ENCODE data around the gene ZBTB46. TPM values are rescaled to one million over a fixed set of nuclear protein-coding genes. Genes with fewer than 3 reads are reported as not detected.
A peak's percentile ranks its signal among the peaks of the same experiment; 100 is the strongest.

The ZBTB46 gene
- total RNA-seq, 5 donors from 2014 or later (not counting 1 experiment from before 2014, with no cell fraction given) = 0.20 to 0.95 (median 0.30) TPM

DNA sequence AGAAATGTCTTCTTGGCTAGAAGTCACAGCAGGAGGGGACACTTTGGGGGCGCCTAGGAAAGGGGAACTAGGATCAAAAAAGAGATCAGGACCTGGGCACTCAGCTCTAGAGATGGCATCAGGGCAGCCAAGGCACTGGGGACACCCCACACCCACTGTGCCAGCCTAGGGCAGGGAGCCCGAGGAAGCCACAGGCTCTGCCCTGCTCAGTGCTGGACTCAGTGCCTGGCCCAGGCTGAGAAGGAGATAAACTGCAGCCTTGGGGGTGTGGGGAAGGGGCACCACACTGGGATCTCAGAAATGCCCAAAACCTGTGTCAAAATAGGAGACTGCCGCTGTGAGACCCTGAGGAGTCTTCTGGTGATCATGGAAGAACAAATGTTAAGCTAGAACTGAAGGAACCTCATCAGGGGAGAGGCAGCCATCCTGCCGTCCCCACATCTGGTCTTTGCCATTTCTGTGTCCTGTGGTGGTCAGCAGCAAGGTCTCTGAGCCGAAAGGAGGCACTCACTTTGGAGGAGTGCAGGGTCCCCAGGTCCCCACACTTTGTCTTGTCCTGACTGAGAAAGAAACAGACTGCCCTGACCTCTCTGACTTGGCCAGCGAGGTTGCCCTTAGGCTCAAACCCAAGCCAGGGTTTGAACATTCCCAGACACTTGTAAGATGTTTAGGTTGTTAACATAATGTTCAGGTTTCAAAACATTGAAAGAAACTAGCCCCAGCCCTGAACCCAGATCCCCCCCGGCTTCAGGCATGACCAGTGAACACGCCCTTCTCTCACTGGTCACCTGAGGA, 125.6 kb downstream of the ZBTB46 start:
- no peaks in the 10 kb centered on the region for H3K27me3 Mint-ChIP-seq
- Histone ChIP-seq H3K36me3 (ENCODE audit: control insufficient read depth in 2 of 2, extremely low read depth in 1 of 2, insufficient read depth in 1 of 2, low read length in 1 of 2) (peaks cover 20 to 35% of the 10 kb centered on the region in 2 donors), H3K27ac (ENCODE audit: low read length) (no peak overlapping the region), H3K4me1 (ENCODE audit: control insufficient read depth in 1 of 2, extremely low read depth in 1 of 2, insufficient read depth in 2 of 2, low read length in 2 of 2) (peaks cover 10 to 59% of the 10 kb centered on the region in 2 experiments), H3K27me3 (replicated peaks in 1 of 2; ENCODE audit: control insufficient read depth in 2 of 2, extremely low read depth in 1 of 2, insufficient read depth in 2 of 2, low read length in 1 of 2) (no peaks in the 10 kb centered on the region), H3K9me3 (no peaks in the 10 kb centered on the region), H3K4me3 (ENCODE audit: control insufficient read depth in 1 of 2, extremely low read depth in 1 of 2, low read length in 1 of 2) (no peak overlapping the region)
- WGBS (ENCODE audit: insufficient coverage) = 94% methylated on average over 7 of the region's 8 CpGs
- DNase-seq (no peak), ATAC-seq (replicated peaks in 1 of 4) (no peak)
- H3K36me3 Mint-ChIP-seq = peaks cover 13% of the 10 kb centered on the region
- ChIA-PET POLR2A (no interaction called here), CTCF (interaction anchor here in 1 of 2 donors (0.7 to 1.1 kb wide), 2 partner anchors 73 to 352 kb away, joined by 3 read pairs; no protein-coding TSS in a partner anchor)
- peak overlapping the region in 1 of 2 donors; percentile 28 for H3K27ac Mint-ChIP-seq
- H3K4me3 Mint-ChIP-seq = peak overlapping the region; percentile 34 to 88 (median 43)
- H3K9me3 Mint-ChIP-seq = no peaks in the 10 kb centered on the region
- H3K4me1 Mint-ChIP-seq = peaks cover 24 to 47% (median 30%) of the 10 kb centered on the region in 3 donors

DNA sequence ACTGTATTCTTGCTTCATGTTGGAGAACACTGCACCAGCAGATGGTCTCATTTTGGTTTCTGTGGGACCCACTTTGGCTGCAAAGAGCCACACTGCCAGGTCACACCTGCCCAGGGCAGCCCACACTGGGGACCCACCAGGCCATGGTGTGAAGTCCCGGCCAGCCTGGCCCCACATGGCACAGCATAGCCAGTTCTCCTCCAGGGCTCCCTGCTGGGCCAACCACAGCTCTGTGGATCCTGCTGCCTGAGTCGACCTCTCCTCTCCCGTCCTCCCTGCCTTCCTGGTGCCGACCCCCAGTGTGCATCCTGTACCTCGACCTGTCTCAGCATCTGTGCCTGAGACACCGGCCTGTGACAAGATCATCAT, 126.3 kb downstream of the ZBTB46 start:
- H3K36me3 Mint-ChIP-seq = peaks cover 9% of the 10 kb centered on the region
- POLR2A ChIA-PET = no interaction called here
- no peak for DNase-seq

DNA sequence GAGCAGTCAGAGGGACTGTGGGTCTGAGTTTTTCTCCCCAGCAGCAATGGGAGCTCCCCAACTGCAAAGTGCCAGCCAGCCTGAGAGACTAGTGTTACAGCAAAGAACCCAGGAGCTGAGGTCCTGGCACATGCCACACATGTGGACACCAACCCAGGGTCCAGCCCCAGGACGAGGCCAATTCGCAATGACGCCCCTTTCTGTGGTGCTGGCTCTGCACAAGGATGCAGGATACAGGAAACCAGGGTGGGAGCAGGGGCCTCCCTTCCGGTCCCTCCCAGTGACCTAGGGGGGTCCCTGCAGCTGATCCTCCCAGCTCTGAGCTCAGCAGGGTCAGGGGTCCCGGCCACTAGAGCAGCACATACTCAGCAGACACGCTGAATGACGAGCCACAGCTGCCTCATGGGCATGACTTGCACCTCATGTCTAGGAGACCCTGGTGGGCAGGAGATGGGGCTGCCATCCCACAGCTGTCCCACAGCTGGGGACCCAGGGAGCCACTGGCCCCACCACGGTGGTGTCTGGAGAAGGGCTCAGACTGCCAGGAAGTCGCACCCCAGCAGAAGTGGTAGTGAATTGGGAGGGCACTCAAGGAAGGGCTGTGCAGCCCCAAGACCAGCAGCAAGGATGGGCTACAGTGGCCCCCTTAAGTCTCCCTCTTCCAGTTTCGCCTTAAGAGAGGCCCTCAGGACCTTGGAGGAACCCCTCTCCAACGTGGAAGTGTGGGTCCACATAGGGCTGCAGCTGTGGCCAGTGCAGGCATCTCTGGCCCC, 126.9 kb downstream of the ZBTB46 start:
- Histone ChIP-seq H3K4me1 (ENCODE audit: control insufficient read depth in 1 of 2, extremely low read depth in 1 of 2, insufficient read depth in 2 of 2, low read length in 2 of 2) (peaks cover 7 to 62% of the 10 kb centered on the region in 2 experiments), H3K36me3 (ENCODE audit: control insufficient read depth in 2 of 2, extremely low read depth in 1 of 2, insufficient read depth in 1 of 2, low read length in 1 of 2) (peaks cover 20 to 32% of the 10 kb centered on the region in 2 donors), H3K27ac (ENCODE audit: low read length) (no peak overlapping the region), H3K27me3 (replicated peaks in 1 of 2; ENCODE audit: control insufficient read depth in 2 of 2, extremely low read depth in 1 of 2, insufficient read depth in 2 of 2, low read length in 1 of 2) (no peaks in the 10 kb centered on the region), H3K9me3 (no peaks in the 10 kb centered on the region), H3K4me3 (ENCODE audit: control insufficient read depth in 1 of 2, extremely low read depth in 1 of 2, low read length in 1 of 2) (no peak overlapping the region)
- Mint-ChIP-seq H3K27me3 (no peaks in the 10 kb centered on the region), H3K4me1 (peaks cover 18 to 43% (median 21%) of the 10 kb centered on the region in 3 donors), H3K27ac (no peak overlapping the region), H3K9me3 (no peaks in the 10 kb centered on the region), H3K36me3 (peaks cover 9% of the 10 kb centered on the region), H3K4me3 (peak overlapping the region in 1 of 3 donors; percentile 10)
- ChIA-PET CTCF (no interaction called here), POLR2A (no interaction called here)
- DNase-seq (peak in 1 of 35 experiments; percentile 0), ATAC-seq (replicated peaks in 1 of 4) (no peak)
- 98% methylated on average over 10 of the region's 11 CpGs for WGBS (ENCODE audit: insufficient coverage)

More for the DNA sequence above, 126.3 kb downstream of the ZBTB46 start:
- H3K36me3 ChIP-seq (ENCODE audit: control insufficient read depth in 2 of 2, extremely low read depth in 1 of 2, insufficient read depth in 1 of 2, low read length in 1 of 2) = peaks cover 20 to 37% of the 10 kb centered on the region in 2 donors
- ATAC-seq (replicated peaks in 1 of 4) = no peak
- no peaks in the 10 kb centered on the region for H3K9me3 ChIP-seq
- H3K4me1 Mint-ChIP-seq = peaks cover 20 to 47% (median 25%) of the 10 kb centered on the region in 3 donors
- no peak overlapping the region for H3K4me3 ChIP-seq (ENCODE audit: control insufficient read depth in 1 of 2, extremely low read depth in 1 of 2, low read length in 1 of 2)
- H3K27me3 Mint-ChIP-seq = no peaks in the 10 kb centered on the region
- H3K27ac ChIP-seq (ENCODE audit: low read length) = no peak overlapping the region
- WGBS (ENCODE audit: insufficient coverage) = 87% methylated on average over 6 of the region's 6 CpGs
- no peaks in the 10 kb centered on the region for H3K9me3 Mint-ChIP-seq
- H3K4me3 Mint-ChIP-seq = no peak overlapping the region
- no peaks in the 10 kb centered on the region for H3K27me3 ChIP-seq (replicated peaks in 1 of 2; ENCODE audit: control insufficient read depth in 2 of 2, extremely low read depth in 1 of 2, insufficient read depth in 2 of 2, low read length in 1 of 2)
- peak overlapping the region; percentile 7 to 11 for H3K27ac Mint-ChIP-seq
- CTCF ChIA-PET = no interaction called here
- peaks cover 7 to 62% of the 10 kb centered on the region in 2 experiments for H3K4me1 ChIP-seq (ENCODE audit: control insufficient read depth in 1 of 2, extremely low read depth in 1 of 2, insufficient read depth in 2 of 2, low read length in 2 of 2)

DNA sequence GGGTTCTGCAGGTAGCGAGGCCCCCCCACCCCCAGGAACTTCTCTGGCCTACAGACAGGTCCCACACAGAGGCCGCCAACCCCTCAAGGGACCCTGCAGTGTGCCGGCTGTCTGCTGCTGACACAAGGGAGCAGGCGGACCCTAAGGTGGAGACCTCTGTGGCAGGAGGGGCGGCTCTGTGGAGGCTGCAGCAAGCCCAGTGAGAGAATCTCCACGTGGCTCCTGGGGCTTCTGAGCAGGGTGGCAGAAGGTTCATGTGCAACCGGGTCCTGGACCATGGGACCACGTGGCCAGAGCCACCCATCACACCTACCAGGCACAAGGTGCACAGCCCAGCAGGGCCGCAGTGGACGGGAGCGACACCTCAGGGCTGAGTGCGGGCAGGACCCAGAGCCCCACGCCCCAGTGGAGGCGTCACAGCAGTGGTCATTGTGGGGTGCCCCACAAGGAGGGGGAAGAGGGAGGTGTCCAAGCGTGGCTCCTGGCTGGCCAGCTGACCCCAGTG, 127.5 kb downstream of the ZBTB46 start:
- H3K9me3 Mint-ChIP-seq = no peaks in the 10 kb centered on the region
- no peaks in the 10 kb centered on the region for H3K27me3 Mint-ChIP-seq
- peaks cover 9% of the 10 kb centered on the region for H3K36me3 Mint-ChIP-seq
- WGBS (ENCODE audit: insufficient coverage) = 93% methylated on average over 12 of the region's 15 CpGs
- no peaks in the 10 kb centered on the region for H3K9me3 ChIP-seq
- no peak overlapping the region for H3K4me3 Mint-ChIP-seq
- DNase-seq (peak in 1 of 35 experiments; percentile 0), ATAC-seq (replicated peaks in 1 of 4) (no peak)
- H3K27ac Mint-ChIP-seq = no peak overlapping the region
- CTCF ChIA-PET = interaction anchor here in 1 of 2 donors (0.5 to 0.6 kb wide), 2 partner anchors 364 to 399 kb away, joined by 4 read pairs; no protein-coding TSS in a partner anchor
- POLR2A ChIA-PET = no interaction called here
- H3K27me3 ChIP-seq (replicated peaks in 1 of 2; ENCODE audit: control insufficient read depth in 2 of 2, extremely low read depth in 1 of 2, insufficient read depth in 2 of 2, low read length in 1 of 2) = no peaks in the 10 kb centered on the region
- H3K4me1 Mint-ChIP-seq = peaks cover 11 to 37% (median 14%) of the 10 kb centered on the region in 3 donors
- H3K36me3 ChIP-seq (ENCODE audit: control insufficient read depth in 2 of 2, extremely low read depth in 1 of 2, insufficient read depth in 1 of 2, low read length in 1 of 2) = peaks cover 20 to 30% of the 10 kb centered on the region in 2 donors
- H3K27ac ChIP-seq (ENCODE audit: low read length) = no peak overlapping the region
- no peak overlapping the region for H3K4me3 ChIP-seq (ENCODE audit: control insufficient read depth in 1 of 2, extremely low read depth in 1 of 2, low read length in 1 of 2)
- peaks cover 2 to 62% of the 10 kb centered on the region in 2 experiments for H3K4me1 ChIP-seq (ENCODE audit: control insufficient read depth in 1 of 2, extremely low read depth in 1 of 2, insufficient read depth in 2 of 2, low read length in 2 of 2)

DNA sequence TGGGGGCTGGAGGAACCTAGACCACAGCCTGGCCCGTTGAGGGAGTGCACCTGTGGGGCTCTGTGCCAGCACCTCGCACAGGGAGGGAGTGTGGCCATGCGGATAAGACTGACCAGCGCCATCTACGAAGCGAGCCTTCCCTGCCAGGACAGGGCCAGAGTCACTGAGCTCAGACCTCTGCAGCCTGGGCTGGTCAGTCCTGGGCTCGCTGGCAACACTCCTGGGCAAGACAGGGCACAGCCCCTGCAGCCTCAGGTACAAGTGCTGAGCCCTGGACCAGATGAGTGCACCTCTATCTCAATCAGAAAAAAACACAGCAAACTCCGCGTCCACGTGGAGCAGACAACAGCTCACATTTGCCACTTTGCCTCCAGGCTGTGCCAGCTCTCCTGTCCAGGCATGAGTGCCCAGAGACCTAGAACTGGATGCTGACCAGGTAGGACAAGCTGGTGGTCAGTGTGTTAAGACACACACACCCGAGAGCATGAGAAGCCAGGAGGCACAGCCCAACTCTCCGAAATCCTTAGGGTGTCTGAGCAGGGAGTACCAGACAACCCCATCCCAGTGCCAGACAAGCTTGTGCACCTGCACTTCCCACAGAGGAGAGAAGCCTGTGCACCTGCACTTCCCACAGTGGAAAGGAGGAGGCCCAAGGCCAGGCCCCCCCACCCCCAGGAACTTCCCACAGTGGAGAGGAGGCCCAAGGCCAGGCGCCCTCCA, 128.2 kb downstream of the ZBTB46 start:
- ATAC-seq (replicated peaks in 1 of 4) = no peak
- H3K9me3 ChIP-seq = no peaks in the 10 kb centered on the region
- H3K4me3 ChIP-seq (ENCODE audit: control insufficient read depth in 1 of 2, extremely low read depth in 1 of 2, low read length in 1 of 2) = no peak overlapping the region
- no peak overlapping the region for H3K4me3 Mint-ChIP-seq
- H3K36me3 ChIP-seq (ENCODE audit: control insufficient read depth in 2 of 2, extremely low read depth in 1 of 2, insufficient read depth in 1 of 2, low read length in 1 of 2) = peaks cover 20 to 30% of the 10 kb centered on the region in 2 donors
- peak in 1 of 35 experiments; percentile 0 for DNase-seq
- ChIA-PET POLR2A (no interaction called here), CTCF (interaction anchor here in 1 of 2 donors (0.5 to 0.6 kb wide), 2 partner anchors 364 to 400 kb away, joined by 4 read pairs; no protein-coding TSS in a partner anchor)
- H3K9me3 Mint-ChIP-seq = no peaks in the 10 kb centered on the region
- 93% methylated on average over 12 of the region's 13 CpGs for WGBS (ENCODE audit: insufficient coverage)
- no peak overlapping the region for H3K27ac Mint-ChIP-seq
- peaks cover 9 to 37% (median 13%) of the 10 kb centered on the region in 3 donors for H3K4me1 Mint-ChIP-seq
- H3K27me3 ChIP-seq (replicated peaks in 1 of 2; ENCODE audit: control insufficient read depth in 2 of 2, extremely low read depth in 1 of 2, insufficient read depth in 2 of 2, low read length in 1 of 2) = no peaks in the 10 kb centered on the region
- H3K4me1 ChIP-seq (ENCODE audit: control insufficient read depth in 1 of 2, extremely low read depth in 1 of 2, insufficient read depth in 2 of 2, low read length in 2 of 2) = peaks cover 0 to 62% of the 10 kb centered on the region in 2 experiments
- H3K27me3 Mint-ChIP-seq = no peaks in the 10 kb centered on the region
- H3K27ac ChIP-seq (ENCODE audit: low read length) = no peak overlapping the region
- peaks cover 9% of the 10 kb centered on the region for H3K36me3 Mint-ChIP-seq
